K562 (cell line): ENCODE measurements around the gene CDKN1C. TPM values are rescaled to one million over a fixed set of nuclear protein-coding genes. Genes with fewer than 3 reads are reported as not detected.

Source experiments
- BCLAF1 ChIP-seq, 2 experiments: fragments of 450-650 bp in 1 of 2; IDR thresholded peaks; 2 replicates each; pipeline ENCODE4 v1.6.1; 2011 to 2017; ENCODE audit warnings: low read depth in 2 of 2, antibody characterized with exemption in 1 of 2, borderline replicate concordance in 1 of 2, low read length in 1 of 2, mild to moderate bottlenecking in 1 of 2, mixed read lengths in 1 of 2; ENCODE audit not compliant: control insufficient read depth in 1 of 2
- E4F1 ChIP-seq: fragments of 250-450 bp; sonication (Bioruptor Pico); IDR thresholded peaks from 2 replicates; pipeline ENCODE4 v1.5.0; 2021; ENCODE audit warnings: mild to moderate bottlenecking, borderline replicate concordance
- GTF2F1 ChIP-seq: IDR thresholded peaks from 2 replicates; pipeline ENCODE4 v1.6.1; 2011; ENCODE audit warnings: low read depth, low read length, improper control_type of control experiment
- HOXB6 ChIP-seq: fragments of 250-450 bp; sonication (Bioruptor Pico); IDR thresholded peaks from 2 replicates; pipeline ENCODE4 v1.5.1; 2022; ENCODE audit warnings: mild to moderate bottlenecking, borderline replicate concordance
- IRF1 ChIP-seq: sonication (generic); formaldehyde crosslinking; IDR thresholded peaks from 2 replicates; pipeline ENCODE4 v1.8.0; 2022; ENCODE audit warnings: missing genetic modification reagents, mild to moderate bottlenecking, borderline replicate concordance
- IRF2 ChIP-seq: sonication (generic); formaldehyde crosslinking; IDR thresholded peaks from 2 replicates; pipeline ENCODE4 v1.8.1; 2022; ENCODE audit warnings: mild to moderate bottlenecking, missing genetic modification reagents
- NRF1 ChIP-seq, 2 experiments: fragments of 450-650 bp; IDR thresholded peaks in 1 of 2; conservative IDR thresholded peaks in 1 of 2; 2 replicates each; pipeline ENCODE4 v1.6.1; 2014; ENCODE audit warnings: mild to moderate bottlenecking in 2 of 2
- POLR2A ChIP-seq: fragments of 450-650 bp; conservative IDR thresholded peaks from 2 replicates; pipeline ENCODE4 v1.6.1; 2016
- RAD21 ChIP-seq, 2 experiments: fragments of 250-450 bp in 1 of 2; fragments of 450-650 bp in 1 of 2; sonication (Bioruptor Pico) in 1 of 2; formaldehyde crosslinking in 1 of 2; IDR thresholded peaks in 1 of 2; conservative IDR thresholded peaks in 1 of 2; 2 replicates each; pipeline versions ENCODE4 v1.4.0 to v1.8.0; 2020 to 2022; ENCODE audit warnings: mild to moderate bottlenecking in 2 of 2, moderate library complexity in 1 of 2
- STAT5A ChIP-seq: IDR thresholded peaks from 2 replicates; pipeline ENCODE4 v1.6.1; 2012; ENCODE audit warnings: low read length, inconsistent platforms, borderline replicate concordance
- TRIM28 ChIP-seq: fragments of 450-650 bp; IDR thresholded peaks from 2 replicates; pipeline ENCODE4 v1.6.1; 2017
- ZNF274 ChIP-seq: IDR thresholded peaks from 2 replicates; pipeline ENCODE4 v1.6.1; 2011; ENCODE audit warnings: low read depth, mild to moderate bottlenecking, low read length, moderate library complexity, borderline replicate concordance
- ZNF324 ChIP-seq: fragments of 250-450 bp; sonication (Bioruptor Pico); IDR thresholded peaks from 2 replicates; pipeline ENCODE4 v1.4.0; 2020; ENCODE audit warnings: mild to moderate bottlenecking
- ZNF431 ChIP-seq: sonication (generic); formaldehyde crosslinking; IDR thresholded peaks from 2 replicates; pipeline ENCODE4 v1.8.0; 2022; ENCODE audit warnings: mild to moderate bottlenecking, missing genetic modification reagents
- ZNF778 ChIP-seq: fragments of 450-650 bp; formaldehyde crosslinking; IDR thresholded peaks from 2 replicates; pipeline ENCODE4 v1.4.0; 2020; ENCODE audit warnings: mild to moderate bottlenecking, moderate library complexity
- polyA plus RNA-seq, 8 experiments: library from polyadenylated mRNA; depleted of rRNA in 4 of 8; stranded (reverse) in 5 of 8; unstranded in 3 of 8; fragments of >200 nt; fragmentation: Nextera tagmentation in 2 of 8; fragmentation: Illumina TruSeq in 1 of 8; extraction: Ambion mirVana in 2 of 8; extraction: Trizol in 1 of 8; gene quantifications; 2 replicates each; pipeline versions ENCODE4 v1.2.1 to v1.2.3, GENCODE V29; 2011 to 2014; ENCODE audit warnings: inconsistent platforms in 1 of 8, missing spikeins in 1 of 8
- total RNA-seq, 7 experiments: library from RNA; depleted of rRNA in 6 of 7; stranded (reverse); fragments of >200 nt in 6 of 7; fragmentation: Illumina TruSeq in 2 of 7; extraction: Trizol in 2 of 7; gene quantifications; 2 replicates each; pipeline versions ENCODE4 v1.2.1 to v1.2.3, GENCODE V29; 2011 to 2021; ENCODE audit warnings: low replicate concordance in 1 of 7
- TF ChIP-seq, protein P1 (sequence below): fragments of 150-350 bp; IDR thresholded peaks from 2 replicates; pipeline ENCODE4 v1.6.1; 2014; ENCODE audit warnings: low read depth, mild to moderate bottlenecking, low read length, borderline replicate concordance
- TF ChIP-seq, protein P2 (sequence below): fragments of 250-450 bp; sonication (Bioruptor Pico); IDR thresholded peaks from 2 replicates; pipeline ENCODE4 v1.6.1; 2021; ENCODE audit warnings: mild to moderate bottlenecking

Gene CDKN1C
- total and polyA plus RNA-seq, 9 of the 15 experiments (the other 6 are each of a cell fraction or from before 2014, with no cell fraction given): 2.8 to 21.1 (median 9.3) TPM

DNA sequence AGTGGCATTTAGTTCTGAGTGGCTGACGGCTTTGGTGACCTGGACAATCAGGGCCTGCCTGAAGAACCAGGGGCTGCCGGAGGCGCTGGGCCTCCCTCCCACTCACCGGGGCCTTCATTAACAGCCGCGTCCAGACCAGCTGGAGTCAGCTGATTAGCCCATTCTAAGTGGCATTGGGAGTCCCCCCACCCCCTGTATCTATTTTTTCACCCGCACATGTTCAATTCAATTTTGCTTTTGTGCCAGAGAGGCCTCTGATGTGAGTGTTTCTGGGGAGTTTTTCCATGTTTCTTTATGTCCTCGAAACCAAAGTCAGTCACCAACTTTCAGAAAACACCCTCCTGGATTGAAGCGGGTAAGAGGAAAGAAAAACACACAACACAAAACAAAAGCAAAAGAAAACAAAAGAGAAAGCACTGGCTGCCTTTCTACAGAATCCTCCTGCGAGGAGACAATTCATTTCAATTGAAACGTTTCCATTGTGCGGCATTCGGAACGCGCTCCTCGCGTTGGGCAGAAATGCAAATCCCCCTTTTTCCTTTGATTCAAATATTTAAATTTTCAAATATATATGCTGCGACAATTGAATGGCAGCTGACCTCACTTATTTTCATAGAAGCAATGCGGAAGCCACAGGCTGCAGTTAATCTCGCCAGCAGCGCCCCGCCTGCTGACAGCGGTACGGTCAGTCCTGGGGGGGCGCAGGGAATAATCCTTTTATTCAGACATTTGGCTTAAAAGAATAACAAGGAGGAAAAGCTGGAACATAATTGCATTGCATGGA is 17.7 kb downstream of the CDKN1C start (continued):
- no peak for TF ChIP-seq E4F1 (CRISPR knock-in tag)
- no peak for TF ChIP-seq BCLAF1 (IDR thresholded peaks at IDR 0.05; ENCODE audit: borderline replicate concordance in 1 of 2, control insufficient read depth in 1 of 2, low read depth in 2 of 2, low read length in 1 of 2)
- TF ChIP-seq ZNF274: no peak
- TF ChIP-seq ZNF431 (CRISPR knock-in tag): no peak
- TF ChIP-seq NRF1 (conservative IDR thresholded peaks at IDR 0.05 in 1 of 2, IDR thresholded peaks at IDR 0.05 in 1 of 2): no peak
- TF ChIP-seq, protein P1, sequence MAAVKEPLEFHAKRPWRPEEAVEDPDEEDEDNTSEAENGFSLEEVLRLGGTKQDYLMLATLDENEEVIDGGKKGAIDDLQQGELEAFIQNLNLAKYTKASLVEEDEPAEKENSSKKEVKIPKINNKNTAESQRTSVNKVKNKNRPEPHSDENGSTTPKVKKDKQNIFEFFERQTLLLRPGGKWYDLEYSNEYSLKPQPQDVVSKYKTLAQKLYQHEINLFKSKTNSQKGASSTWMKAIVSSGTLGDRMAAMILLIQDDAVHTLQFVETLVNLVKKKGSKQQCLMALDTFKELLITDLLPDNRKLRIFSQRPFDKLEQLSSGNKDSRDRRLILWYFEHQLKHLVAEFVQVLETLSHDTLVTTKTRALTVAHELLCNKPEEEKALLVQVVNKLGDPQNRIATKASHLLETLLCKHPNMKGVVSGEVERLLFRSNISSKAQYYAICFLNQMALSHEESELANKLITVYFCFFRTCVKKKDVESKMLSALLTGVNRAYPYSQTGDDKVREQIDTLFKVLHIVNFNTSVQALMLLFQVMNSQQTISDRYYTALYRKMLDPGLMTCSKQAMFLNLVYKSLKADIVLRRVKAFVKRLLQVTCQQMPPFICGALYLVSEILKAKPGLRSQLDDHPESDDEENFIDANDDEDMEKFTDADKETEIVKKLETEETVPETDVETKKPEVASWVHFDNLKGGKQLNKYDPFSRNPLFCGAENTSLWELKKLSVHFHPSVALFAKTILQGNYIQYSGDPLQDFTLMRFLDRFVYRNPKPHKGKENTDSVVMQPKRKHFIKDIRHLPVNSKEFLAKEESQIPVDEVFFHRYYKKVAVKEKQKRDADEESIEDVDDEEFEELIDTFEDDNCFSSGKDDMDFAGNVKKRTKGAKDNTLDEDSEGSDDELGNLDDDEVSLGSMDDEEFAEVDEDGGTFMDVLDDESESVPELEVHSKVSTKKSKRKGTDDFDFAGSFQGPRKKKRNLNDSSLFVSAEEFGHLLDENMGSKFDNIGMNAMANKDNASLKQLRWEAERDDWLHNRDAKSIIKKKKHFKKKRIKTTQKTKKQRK: no peak
- TF ChIP-seq, protein P2, sequence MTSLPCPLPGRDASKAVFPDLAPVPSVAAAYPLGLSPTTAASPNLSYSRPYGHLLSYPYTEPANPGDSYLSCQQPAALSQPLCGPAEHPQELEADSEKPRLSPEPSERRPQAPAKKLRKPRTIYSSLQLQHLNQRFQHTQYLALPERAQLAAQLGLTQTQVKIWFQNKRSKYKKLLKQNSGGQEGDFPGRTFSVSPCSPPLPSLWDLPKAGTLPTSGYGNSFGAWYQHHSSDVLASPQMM (CRISPR knock-in tag): no peak
- no peak for TF ChIP-seq STAT5A
- no peak for TF ChIP-seq HOXB6 (CRISPR knock-in tag)
- no peak for TF ChIP-seq IRF2 (CRISPR knock-in tag)
- TF ChIP-seq GTF2F1: no peak
- TF ChIP-seq POLR2A: no peak
- no peak for TF ChIP-seq IRF1 (CRISPR knock-in tag)
- TF ChIP-seq RAD21 (CRISPR knock-in tag; conservative IDR thresholded peaks at IDR 0.05 in 1 of 2, IDR thresholded peaks at IDR 0.05 in 1 of 2): no peak
- no peak for TF ChIP-seq ZNF324 (CRISPR knock-in tag)
- no peak for TF ChIP-seq ZNF778
- TF ChIP-seq TRIM28: no peak
